KG1 (cell line): Measurements from ENCODE around the gene VCAM1.
"Not testable (repeated sequence)": the region's sequence is repeated elsewhere in the genome, so short reads cannot be mapped to it uniquely, and the experiment has no call there.

Source experiments
- DNase-seq: peaks from one replicate; lab custom pipeline; 2025; lab: John Stamatoyannopoulos, UW

VCAM1 gene

GRCh38 chr1:100780814-100781213 is 61.3 kb downstream of the VCAM1 start:
- DNase-seq: no peak

DNA sequence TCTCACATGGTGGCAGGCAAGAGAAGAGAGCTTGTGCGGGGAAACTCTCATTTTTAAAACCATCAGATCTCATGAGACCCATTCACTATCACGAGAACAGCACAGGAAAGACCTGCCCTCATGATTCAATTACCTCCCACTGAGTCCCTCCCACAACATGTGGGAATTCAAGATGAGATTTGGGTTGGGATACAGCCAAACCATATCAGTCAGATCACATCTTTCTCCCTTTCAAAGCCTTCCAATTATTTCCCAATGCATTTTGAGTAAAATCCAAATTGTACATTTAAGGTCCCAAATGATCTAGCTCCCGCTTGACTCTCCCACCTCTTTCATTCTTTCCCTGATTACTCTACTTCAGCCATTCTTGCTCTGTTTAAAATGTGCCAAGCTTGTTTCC is 62.2 kb downstream of the VCAM1 start:
- DNase-seq: not testable (repeated sequence)

DNA sequence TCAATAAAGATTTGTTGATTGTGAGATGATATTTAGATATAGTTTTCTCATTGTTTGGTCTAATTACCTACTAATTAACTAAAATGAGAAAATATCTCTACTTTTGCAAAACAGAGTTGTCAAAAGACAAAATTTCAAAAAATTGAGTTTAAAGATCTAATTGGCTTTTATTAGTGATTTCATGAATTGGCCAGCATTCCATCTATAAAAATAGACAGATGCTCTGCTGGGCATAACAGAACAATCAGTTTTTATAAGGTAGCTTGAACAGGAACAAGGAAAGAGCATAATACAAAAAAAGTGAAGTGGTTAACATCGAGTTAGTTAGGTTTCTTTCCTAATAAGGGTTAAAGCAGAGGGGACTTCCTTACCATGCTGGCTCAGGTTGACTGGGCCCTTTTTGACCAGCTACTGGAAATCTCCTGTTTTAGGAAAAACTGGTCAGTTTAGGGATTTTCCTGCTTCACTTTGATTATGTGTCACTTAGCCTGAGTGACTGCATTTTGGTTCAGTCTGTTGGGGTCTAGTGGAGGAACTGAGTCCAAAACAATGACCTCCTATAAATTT is 63.0 kb downstream of the VCAM1 start:
- DNase-seq: no peak

DNA sequence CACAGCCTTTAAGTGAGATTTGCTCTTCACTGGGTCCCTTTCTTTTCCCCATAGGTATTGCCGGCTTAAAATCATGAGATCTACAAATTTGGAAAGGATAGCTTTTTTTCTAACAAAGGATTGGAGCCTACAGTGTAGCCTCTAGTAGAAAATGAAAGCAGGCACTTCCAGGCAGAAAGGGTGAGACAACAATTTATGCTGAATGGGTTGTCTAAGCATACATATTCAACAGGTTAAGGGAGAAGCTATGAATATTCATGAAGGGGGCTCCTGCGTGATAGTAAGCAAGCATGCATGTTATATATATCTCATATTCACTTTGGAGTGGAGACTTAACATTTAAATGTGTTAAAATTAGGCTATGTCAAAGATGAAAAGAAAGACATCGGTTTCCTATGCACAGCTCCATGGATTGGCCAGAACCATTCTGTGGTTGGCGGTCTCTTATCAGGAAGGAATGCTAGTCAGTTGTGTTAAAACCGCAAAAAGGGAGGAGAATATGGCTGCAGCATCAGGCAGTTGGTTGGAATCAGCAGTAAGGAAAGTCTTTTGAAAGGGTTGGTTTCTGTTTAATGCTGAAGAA is 66.0 kb downstream of the VCAM1 start:
- no peak for DNase-seq

DNA sequence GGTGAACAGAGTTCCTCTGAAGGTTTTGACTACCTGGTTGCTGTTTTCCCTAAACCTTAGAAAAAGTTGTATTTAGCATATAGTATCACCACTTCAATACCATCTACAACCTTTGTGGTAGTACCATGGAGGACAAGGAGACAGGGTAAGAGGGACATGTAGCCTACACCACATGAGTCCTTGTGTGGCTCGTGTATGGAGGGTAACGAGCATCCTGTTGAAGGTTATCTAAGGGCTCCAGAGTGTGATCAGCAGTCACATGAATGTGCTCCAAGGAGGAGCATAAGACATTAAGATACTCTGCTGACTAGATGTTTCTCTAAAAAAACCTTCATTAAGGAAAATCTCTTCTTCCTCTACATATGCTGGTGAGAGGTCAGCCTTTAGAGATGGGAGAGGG is 67.3 kb downstream of the VCAM1 start:
- no peak for DNase-seq
